IMR-90 (cell line): ENCODE data around the gene MAP4K1. TPM values are rescaled to one million over a fixed set of nuclear protein-coding genes. Genes with fewer than 3 reads are reported as not detected.

Experiments used
- ATAC-seq: fragments of 200-7000 bp; cut with Tn5 transposase; 2 replicates; pipeline ENCODE4 v1.9.1; 2020; ENCODE audit warnings: low read depth, mild to moderate bottlenecking, moderate library complexity
- BruUV-seq: library from RNA; stranded (reverse); fragments of 400-500 nt; replicated peaks from 2 replicates; lab custom pipeline; 2021; lab: Mats Ljungman, UMichigan
- CTCF ChIA-PET: fragments of 300-600 bp; formaldehyde crosslinking; extraction: SDS; loops from one replicate; lab custom pipeline; 2021; ENCODE audit warnings: antibody characterized with exemption; lab: Yijun Ruan, JAX
- POLR2A ChIA-PET: fragments of 300-600 bp; sonication (Branson Sonifier 250); formaldehyde crosslinking; loops from one replicate; lab custom pipeline; 2022; ENCODE audit warnings: antibody characterized with exemption; ENCODE audit not compliant: unreplicated experiment; lab: Charles Lee
- DNase-seq: peaks from one replicate; pipeline ENCODE4 v3.0.0; 2013
- H2AFZ ChIP-seq: replicated peaks from 2 replicates; pipeline ENCODE3; 2013; ENCODE audit warnings: low read length, mild to moderate bottlenecking; ENCODE audit not compliant: poor library complexity
- H2AK5ac ChIP-seq: 2 replicates; pipeline ENCODE4 v1.6.1; 2013; ENCODE audit warnings: low read depth, low read length, inconsistent platforms
- H2AK9ac ChIP-seq: replicated peaks from 2 replicates; pipeline ENCODE3; 2013; ENCODE audit warnings: mild to moderate bottlenecking, low read depth, low read length, moderate library complexity; ENCODE audit not compliant: poor library complexity
- H2BK120ac ChIP-seq: 2 replicates; pipeline ENCODE4 v1.6.1; 2013; ENCODE audit warnings: low read depth, low read length, inconsistent platforms
- H2BK15ac ChIP-seq: 3 replicates; pipeline ENCODE4 v1.6.1; 2013; ENCODE audit warnings: low read depth, low read length, inconsistent platforms
- H2BK20ac ChIP-seq: 2 replicates; pipeline ENCODE4 v1.6.1; 2013; ENCODE audit warnings: low read depth, mild to moderate bottlenecking, inconsistent platforms, low read length, moderate library complexity
- H2BK5ac ChIP-seq: 2 replicates; pipeline ENCODE4 v1.6.1; 2013; ENCODE audit warnings: mild to moderate bottlenecking, low read depth, low read length, inconsistent platforms; ENCODE audit not compliant: poor library complexity, severe bottlenecking
- H3K14ac ChIP-seq: replicated peaks from 2 replicates; pipeline ENCODE4 v1.6.1; 2013; ENCODE audit warnings: low read depth, low read length, inconsistent platforms
- H3K18ac ChIP-seq: 2 replicates; pipeline ENCODE4 v1.6.1; 2013; ENCODE audit warnings: low read depth, low read length, control low read depth
- H3K23ac ChIP-seq: 2 replicates; pipeline ENCODE4 v1.6.1; 2013; ENCODE audit warnings: low read depth, low read length, inconsistent platforms
- H3K27ac ChIP-seq: 2 replicates; pipeline ENCODE4 v1.5.1; 2013; ENCODE audit warnings: mild to moderate bottlenecking, control low read depth, low read length; ENCODE audit not compliant: insufficient read depth
- H3K27me3 ChIP-seq: 2 replicates; pipeline ENCODE4 v1.6.1; 2013; ENCODE audit warnings: low read length; ENCODE audit not compliant: control insufficient read depth, insufficient read depth
- H3K36me3 ChIP-seq: 2 replicates; pipeline ENCODE4 v1.6.1; 2013; ENCODE audit warnings: low read length, mixed read lengths; ENCODE audit not compliant: control insufficient read depth, insufficient read depth
- H3K4ac ChIP-seq: 2 replicates; pipeline ENCODE4 v1.6.1; 2013; ENCODE audit warnings: low read depth, low read length, inconsistent platforms
- H3K4me1 ChIP-seq: 2 replicates; pipeline ENCODE4 v1.6.1; 2013; ENCODE audit warnings: low read length, mixed read lengths; ENCODE audit not compliant: control insufficient read depth, insufficient read depth
- H3K4me2 ChIP-seq: 2 replicates; pipeline ENCODE4 v1.6.1; 2013; ENCODE audit warnings: low read depth, mild to moderate bottlenecking, control low read depth, low read length, moderate library complexity
- H3K4me3 ChIP-seq: 2 replicates; pipeline ENCODE4 v1.5.1; 2013; ENCODE audit warnings: low read depth, mild to moderate bottlenecking, control low read depth, low read length, moderate library complexity; ENCODE audit not compliant: insufficient read depth
- H3K56ac ChIP-seq: 2 replicates; pipeline ENCODE4 v1.6.1; 2013; ENCODE audit warnings: low read length, inconsistent platforms; ENCODE audit not compliant: insufficient read depth; ENCODE audit errors: extremely low read depth
- H3K79me1 ChIP-seq, 2 experiments: 2 replicates each; pipeline ENCODE4 v1.6.1; 2013; ENCODE audit warnings: low read length in 2 of 2, inconsistent platforms in 1 of 2, low read depth in 1 of 2
- H3K9ac ChIP-seq: 2 replicates; pipeline ENCODE4 v1.6.1; 2013; ENCODE audit warnings: low read depth, low read length, control low read depth
- H3K9me1 ChIP-seq: 2 replicates; pipeline ENCODE4 v1.6.1; 2013; ENCODE audit warnings: low read length, inconsistent platforms; ENCODE audit not compliant: insufficient read depth
- H3K9me3 ChIP-seq: 2 replicates; pipeline ENCODE4 v1.6.1; 2013; ENCODE audit warnings: low read length; ENCODE audit not compliant: control insufficient read depth, insufficient read depth
- H4K20me1 ChIP-seq: 2 replicates; pipeline ENCODE4 v1.6.1; 2013; ENCODE audit warnings: low read length, inconsistent platforms; ENCODE audit not compliant: insufficient read depth
- H4K5ac ChIP-seq: 2 replicates; pipeline ENCODE4 v1.6.1; 2013; ENCODE audit warnings: mild to moderate bottlenecking, low read depth, low read length, control low read depth
- H4K8ac ChIP-seq, 2 experiments: 2 replicates each; pipeline ENCODE4 v1.6.1; 2013; ENCODE audit warnings: low read depth in 2 of 2, low read length in 2 of 2, control low read depth in 1 of 2, inconsistent platforms in 1 of 2
- H4K91ac ChIP-seq: 2 replicates; pipeline ENCODE4 v1.6.1; 2013; ENCODE audit warnings: low read depth, low read length, inconsistent platforms; ENCODE audit not compliant: insufficient read depth
- CEBPB ChIP-seq: IDR thresholded peaks from 2 replicates; pipeline ENCODE4 v1.6.1; 2012; ENCODE audit warnings: low read depth, low read length, improper control_type of control experiment
- CHD1 ChIP-seq: IDR thresholded peaks from 2 replicates; pipeline ENCODE4 v1.6.1; 2012; ENCODE audit warnings: low read depth, low read length, improper control_type of control experiment
- CTCF ChIP-seq: conservative IDR thresholded peaks from 2 replicates; pipeline ENCODE4 v1.5.1; 2012; ENCODE audit warnings: mild to moderate bottlenecking, low read depth, low read length, improper control_type of control experiment
- ELK1 ChIP-seq: fragments of 150-350 bp; IDR thresholded peaks from 2 replicates; pipeline ENCODE4 v1.6.1; 2016; ENCODE audit warnings: low read depth, mild to moderate bottlenecking, low read length, moderate library complexity, borderline replicate concordance
- FOS ChIP-seq: fragments of 150-350 bp; IDR thresholded peaks from 2 replicates; pipeline ENCODE4 v1.6.1; 2016; ENCODE audit warnings: low read depth, low read length
- MAFK ChIP-seq: IDR thresholded peaks from 2 replicates; pipeline ENCODE4 v1.6.1; 2012; ENCODE audit warnings: low read depth, low read length, improper control_type of control experiment
- RAD21 ChIP-seq: IDR thresholded peaks from 2 replicates; pipeline ENCODE4 v1.6.1; 2012; ENCODE audit warnings: low read length, improper control_type of control experiment
- RCOR1 ChIP-seq: IDR thresholded peaks from 2 replicates; pipeline ENCODE4 v1.6.1; 2012; ENCODE audit warnings: mild to moderate bottlenecking, low read length, improper control_type of control experiment; ENCODE audit not compliant: insufficient replicate concordance
- RFX5 ChIP-seq: IDR thresholded peaks from 2 replicates; pipeline ENCODE4 v1.8.0; 2012; ENCODE audit warnings: low read depth, mild to moderate bottlenecking, low read length, moderate library complexity
- SMC3 ChIP-seq: fragments of 150-350 bp; IDR thresholded peaks from 2 replicates; pipeline ENCODE4 v1.6.1; 2016; ENCODE audit warnings: low read depth, mild to moderate bottlenecking, antibody characterized with exemption, low read length, moderate library complexity
- USF2 ChIP-seq: fragments of 150-350 bp; IDR thresholded peaks from 2 replicates; pipeline ENCODE4 v1.6.1; 2017; ENCODE audit warnings: mild to moderate bottlenecking, antibody characterized with exemption, low read length, low read depth
- WGBS, 2 experiments: methylation state at CpG; one replicate each; pipeline versions ENCODE4 v1.1.5 to v1.1.7; 2013; ENCODE audit warnings: missing lambda C conversion rate in 2 of 2; ENCODE audit not compliant: insufficient read length in 1 of 2; ENCODE audit errors: extremely low coverage in 2 of 2; 5-methylcytosine and 5-hydroxymethylcytosine counted together
- dilution Hi-C: fragments of 300-500 bp; cut with HindIII; formaldehyde crosslinking; loops from one replicate; pipeline ENCODE4 v1.14.3; 2018; ENCODE audit warnings: low sequenced_read_pairs; ENCODE audit not compliant: unreplicated experiment
- in situ Hi-C: fragments of 300-500 bp; cut with MboI; formaldehyde crosslinking; loops from 3 replicates; pipeline ENCODE4 v1.14.3; 2019; ENCODE audit warnings: low sequenced_read_pairs, inconsistent platforms, mixed read lengths
- intact Hi-C: fragments of 100-400 bp; cut with micrococcal nuclease; formaldehyde crosslinking; loops from 2 replicates; pipeline ENCODE4 v1.10.0; 2022
- polyA plus RNA-seq, 3 experiments: library from polyadenylated mRNA; depleted of rRNA; stranded (reverse); fragments of >200 nt; gene quantifications; 2 replicates each; pipeline ENCODE4 v1.2.3, GENCODE V29; 2012; ENCODE audit warnings: low replicate concordance in 1 of 3
- total RNA-seq: library from RNA; depleted of rRNA; stranded (reverse); fragments of >200 nt; gene quantifications from 2 replicates; pipeline ENCODE4 v1.2.3, GENCODE V29; 2012

The MAP4K1 gene
- total and polyA plus RNA-seq, 2 of the 4 experiments (the other 2 are of a cell fraction), result 0.22 TPM; not detected in 1

GRCh38 chr19:38555200-38555599, 62.6 kb downstream of the MAP4K1 start:
- no peak overlapping the region for H2BK20ac ChIP-seq
- H3K23ac ChIP-seq, result no peak overlapping the region
- ATAC-seq, result no peak
- in situ Hi-C loops, result no loop called here
- WGBS, 2 experiments, result no CpG with 5 or more reads among the region's 8 CpGs
- no peak overlapping the region for H2BK120ac ChIP-seq
- H3K9ac ChIP-seq, result no peak overlapping the region
- H3K4me1 ChIP-seq, result no peaks in the 10 kb centered on the region
- H3K27ac ChIP-seq, result no peak overlapping the region
- dilution Hi-C loops, result no loop called here
- no TSS peak for BruUV-seq
- H2AK9ac ChIP-seq, result no peak overlapping the region
- intact Hi-C loops, result no loop called here
- no peak overlapping the region for H4K91ac ChIP-seq
- no peaks in the 10 kb centered on the region for H4K20me1 ChIP-seq
- no peaks in the 10 kb centered on the region for H3K9me1 ChIP-seq
- H4K5ac ChIP-seq, result no peak overlapping the region
- H3K79me1 ChIP-seq, result no peaks in the 10 kb centered on the region
- no peak overlapping the region for H3K4me2 ChIP-seq
- H3K9me3 ChIP-seq, result no peaks in the 10 kb centered on the region
- no peak for TF ChIP-seq RCOR1
- no peak for TF ChIP-seq FOS
- no peak for TF ChIP-seq USF2
- no peak for TF ChIP-seq RFX5
- TF ChIP-seq CEBPB, result no peak
- TF ChIP-seq MAFK, result no peak
- TF ChIP-seq ELK1, result no peak
- no peak for TF ChIP-seq CHD1
- TF ChIP-seq SMC3, result no peak
- no peak for TF ChIP-seq CTCF
- TF ChIP-seq RAD21, result no peak
- H2AK5ac ChIP-seq, result no peak overlapping the region
- H3K56ac ChIP-seq, result no peak overlapping the region
- H3K36me3 ChIP-seq, result no peaks in the 10 kb centered on the region
- no peak overlapping the region for H3K18ac ChIP-seq
- no peak overlapping the region for H2BK15ac ChIP-seq
- ChIA-PET POLR2A (no interaction called here), CTCF (no interaction called here)
- H3K27me3 ChIP-seq, result no peaks in the 10 kb centered on the region; the same call in 1 of the 2 replicates
- no peak overlapping the region for H4K8ac ChIP-seq
- DNase-seq, result no peak
- no peak overlapping the region for H2BK5ac ChIP-seq
- no peak overlapping the region for H2AFZ ChIP-seq
- no peak overlapping the region for H3K4me3 ChIP-seq
- no peak overlapping the region for H3K4ac ChIP-seq
- H3K14ac ChIP-seq, result no peak overlapping the region
